ENCODE data around the gene GPC3. TPM values are rescaled to one million over a fixed set of nuclear protein-coding genes. Genes with fewer than 3 reads are reported as not detected.

GPC3 gene
- total and polyA plus RNA-seq, 2 of the 4 experiments (the other 2 are of a cell fraction) = not detected

DNA sequence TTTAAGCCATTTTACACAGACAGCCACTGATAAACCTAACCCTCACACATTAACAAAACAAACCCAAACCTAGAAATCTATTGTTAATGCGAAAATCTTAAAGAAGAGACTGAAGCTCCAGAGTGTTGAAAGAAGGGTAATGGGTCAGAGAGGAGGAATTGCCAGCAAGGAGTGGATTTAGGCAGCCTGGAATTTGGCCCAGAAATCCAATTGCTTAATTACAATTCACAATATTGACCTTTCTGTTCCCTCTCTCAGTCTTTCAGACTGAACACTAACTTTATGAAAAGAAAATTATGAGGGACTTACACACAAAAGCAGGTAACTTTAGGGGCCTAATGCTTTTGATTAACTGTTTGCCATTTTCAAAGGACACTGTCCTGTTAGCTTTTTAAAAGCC lies 384.9 kb downstream of the GPC3 start:
- no peak overlapping the region for H3K27ac ChIP-seq (ENCODE audit: insufficient read depth, low read length)
- no peak for DNase-seq
- H2AK9ac ChIP-seq (replicated peaks; ENCODE audit: low read depth, low read length, poor library complexity) = no peak overlapping the region
- H4K5ac ChIP-seq (ENCODE audit: low read depth, low read length) = no peak overlapping the region
- H4K8ac ChIP-seq (ENCODE audit: low read depth in 2 of 2, low read length in 2 of 2) = no peak overlapping the region
- H3K4me1 ChIP-seq (ENCODE audit: control insufficient read depth, insufficient read depth, low read length) = no peaks in the 10 kb centered on the region
- no peak overlapping the region for H3K23ac ChIP-seq (ENCODE audit: low read depth, low read length)
- no peak overlapping the region for H2AK5ac ChIP-seq (ENCODE audit: low read depth, low read length)
- no peak overlapping the region for H3K4me3 ChIP-seq (ENCODE audit: insufficient read depth, low read depth, low read length)
- H3K9ac ChIP-seq (ENCODE audit: low read depth, low read length) = no peak overlapping the region
- no peaks in the 10 kb centered on the region for H3K9me3 ChIP-seq (ENCODE audit: control insufficient read depth, insufficient read depth, low read length)
- intact Hi-C loops (cut with micrococcal nuclease) = no loop called here
- no peak overlapping the region for H3K18ac ChIP-seq (ENCODE audit: low read depth, low read length)
- no peak overlapping the region for H2BK120ac ChIP-seq (ENCODE audit: low read depth, low read length)
- H2BK20ac ChIP-seq (ENCODE audit: low read depth, low read length) = no peak overlapping the region
- no peak overlapping the region for H4K91ac ChIP-seq (ENCODE audit: insufficient read depth, low read depth, low read length)
- no peaks in the 10 kb centered on the region for H3K9me1 ChIP-seq (ENCODE audit: insufficient read depth, low read length)
- no CpG with 5 or more reads among the region's 1 CpG for WGBS, 2 experiments (ENCODE audit: extremely low coverage in 2 of 2, insufficient read length in 1 of 2)
- POLR2A ChIA-PET (ENCODE audit: unreplicated experiment) = no interaction called here
- no peak for TF ChIP-seq ELK1 (IDR thresholded peaks at IDR 0.05; ENCODE audit: borderline replicate concordance, low read depth, low read length)
- no peak for TF ChIP-seq SMC3 (IDR thresholded peaks at IDR 0.05; ENCODE audit: low read depth, low read length)
- TF ChIP-seq CHD1 (IDR thresholded peaks at IDR 0.05; ENCODE audit: low read depth, low read length) = no peak
- TF ChIP-seq RAD21 (IDR thresholded peaks at IDR 0.05; ENCODE audit: low read length) = no peak
- no peak for TF ChIP-seq RCOR1 (IDR thresholded peaks at IDR 0.05; ENCODE audit: insufficient replicate concordance, low read length)
- TF ChIP-seq CTCF (conservative IDR thresholded peaks at IDR 0.05; ENCODE audit: low read depth, low read length) = no peak
- no peak for TF ChIP-seq POLR2A (IDR thresholded peaks at IDR 0.05; ENCODE audit: low read depth, low read length)
- TF ChIP-seq CEBPB (IDR thresholded peaks at IDR 0.05; ENCODE audit: low read depth, low read length) = no peak
- TF ChIP-seq BHLHE40 (IDR thresholded peaks at IDR 0.05; ENCODE audit: low read depth, low read length) = no peak
- TF ChIP-seq RFX5 (IDR thresholded peaks at IDR 0.05; ENCODE audit: low read depth, low read length) = no peak
- TF ChIP-seq MAZ (IDR thresholded peaks at IDR 0.05; ENCODE audit: borderline replicate concordance, low read depth, low read length) = no peak
- no peak for TF ChIP-seq FOS (IDR thresholded peaks at IDR 0.05; ENCODE audit: low read depth, low read length)
- TF ChIP-seq MAFK (IDR thresholded peaks at IDR 0.05; ENCODE audit: low read depth, low read length) = no peak
- TF ChIP-seq, protein P1, sequence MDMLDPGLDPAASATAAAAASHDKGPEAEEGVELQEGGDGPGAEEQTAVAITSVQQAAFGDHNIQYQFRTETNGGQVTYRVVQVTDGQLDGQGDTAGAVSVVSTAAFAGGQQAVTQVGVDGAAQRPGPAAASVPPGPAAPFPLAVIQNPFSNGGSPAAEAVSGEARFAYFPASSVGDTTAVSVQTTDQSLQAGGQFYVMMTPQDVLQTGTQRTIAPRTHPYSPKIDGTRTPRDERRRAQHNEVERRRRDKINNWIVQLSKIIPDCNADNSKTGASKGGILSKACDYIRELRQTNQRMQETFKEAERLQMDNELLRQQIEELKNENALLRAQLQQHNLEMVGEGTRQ (IDR thresholded peaks at IDR 0.05; ENCODE audit: low read depth, low read length) = no peak
- H4K20me1 ChIP-seq (ENCODE audit: insufficient read depth, low read length) = no peaks in the 10 kb centered on the region
- no peaks in the 10 kb centered on the region for H3K79me1 ChIP-seq (ENCODE audit: low read depth in 1 of 2, low read length in 2 of 2)
- no peak overlapping the region for H3K4me2 ChIP-seq (ENCODE audit: low read depth, low read length)
- no peak overlapping the region for H3K4ac ChIP-seq (ENCODE audit: low read depth, low read length)
- no peak overlapping the region for H2BK15ac ChIP-seq (ENCODE audit: low read depth, low read length)
- no peak overlapping the region for H3K14ac ChIP-seq (replicated peaks; ENCODE audit: low read depth, low read length)
- in situ Hi-C loops (cut with MboI; ENCODE audit: low sequenced_read_pairs) = no loop called here
- no TSS peak for BruUV-seq (replicated peaks)
- H3K56ac ChIP-seq (ENCODE audit: extremely low read depth, insufficient read depth, low read length) = no peak overlapping the region
- no peak overlapping the region for H2AFZ ChIP-seq (replicated peaks; ENCODE audit: low read length, poor library complexity)
- no peak for ATAC-seq (ENCODE audit: low read depth)
- dilution Hi-C loops (cut with HindIII; ENCODE audit: low sequenced_read_pairs, unreplicated experiment) = no loop called here
- H3K27me3 ChIP-seq (ENCODE audit: control insufficient read depth, insufficient read depth, low read length) = no peaks in the 10 kb centered on the region; the same call in 1 of the 2 replicates
- no peak overlapping the region for H2BK5ac ChIP-seq (ENCODE audit: low read depth, low read length, poor library complexity, severe bottlenecking)
- CTCF ChIA-PET = no interaction called here
- H3K36me3 ChIP-seq (ENCODE audit: control insufficient read depth, insufficient read depth, low read length) = no peaks in the 10 kb centered on the region

All from IMR-90 (cell line).